Neutrophil (primary cell): Measurements from ENCODE around the gene MEGF6.

Source experiments
- H3K27ac ChIP-seq: fragments of 200-600 bp; sonication (generic); 2 replicates; pipeline ENCODE4 v1.5.1; 2016; ENCODE audit warnings: mild to moderate bottlenecking, moderate library complexity
- H3K27me3 ChIP-seq: fragments of 200-600 bp; sonication (generic); 2 replicates; pipeline ENCODE4 v1.6.0; 2016; ENCODE audit warnings: mild to moderate bottlenecking
- H3K36me3 ChIP-seq: fragments of 200-600 bp; sonication (generic); 2 replicates; pipeline ENCODE4 v1.5.1; 2017
- H3K4me1 ChIP-seq, 2 experiments: fragments of 200-600 bp in 1 of 2; sonication (generic) in 1 of 2; 1 replicate in 1 of 2; 2 replicates in 1 of 2; pipeline versions ENCODE4 v1.5.1 to v1.6.1; 2013 to 2016; ENCODE audit warnings: low read depth in 1 of 2, low read length in 1 of 2, mild to moderate bottlenecking in 1 of 2, moderate library complexity in 1 of 2; ENCODE audit not compliant: control insufficient read depth in 1 of 2, insufficient read depth in 1 of 2
- H3K4me3 ChIP-seq, 2 experiments: fragments of 200-600 bp in 1 of 2; sonication (generic) in 1 of 2; 1 replicate in 1 of 2; 2 replicates in 1 of 2; pipeline ENCODE4 v1.5.1; 2013 to 2016; ENCODE audit warnings: low read depth in 1 of 2, low read length in 1 of 2, mild to moderate bottlenecking in 1 of 2, moderate library complexity in 1 of 2
- H3K9me3 ChIP-seq: fragments of 200-600 bp; sonication (generic); 2 replicates; pipeline ENCODE4 v1.5.1; 2016
- CTCF ChIP-seq: fragments of 200-600 bp; sonication (generic); IDR thresholded peaks from 2 replicates; pipeline ENCODE4 v1.5.1; 2016; ENCODE audit warnings: antibody characterized with exemption

Gene MEGF6

GRCh38 chr1:3519301-3519885 is 91.9 kb downstream of the MEGF6 start:
- Histone ChIP-seq H3K9me3 (no peaks in the 10 kb centered on the region), H3K27ac (no peak overlapping the region), H3K36me3 (peaks cover 82% of the 10 kb centered on the region), H3K4me3 (no peak overlapping the region), H3K27me3 (no peaks in the 10 kb centered on the region), H3K4me1 (peaks cover 0 to 3% of the 10 kb centered on the region in 2 experiments)
- no peak for TF ChIP-seq CTCF

- no peak for TF ChIP-seq CTCF
- Histone ChIP-seq H3K27me3 (no peaks in the 10 kb centered on the region), H3K9me3 (no peaks in the 10 kb centered on the region), H3K4me1 (peaks cover 0 to 3% of the 10 kb centered on the region in 2 experiments), H3K4me3 (no peak overlapping the region), H3K36me3 (peaks cover 78% of the 10 kb centered on the region), H3K27ac (no peak overlapping the region)
Measured at GRCh38 chr1:3518756-3519155, 92.6 kb downstream of the MEGF6 start.

- TF ChIP-seq CTCF, result peak; percentile 87
- H3K27ac ChIP-seq, result no peak overlapping the region
- peaks cover 0 to 3% of the 10 kb centered on the region in 2 experiments for H3K4me1 ChIP-seq
- no peaks in the 10 kb centered on the region for H3K9me3 ChIP-seq
- peaks cover 74% of the 10 kb centered on the region for H3K36me3 ChIP-seq
- H3K4me3 ChIP-seq, result no peak overlapping the region
- no peaks in the 10 kb centered on the region for H3K27me3 ChIP-seq
Measured at GRCh38 chr1:3518256-3518655, 93.1 kb downstream of the MEGF6 start.

GRCh38 chr1:3516911-3517675 is 94.2 kb downstream of the MEGF6 start:
- TF ChIP-seq CTCF, result no peak
- Histone ChIP-seq H3K36me3 (peaks cover 74% of the 10 kb centered on the region), H3K27ac (no peak overlapping the region), H3K4me3 (no peak overlapping the region), H3K27me3 (no peaks in the 10 kb centered on the region), H3K9me3 (no peaks in the 10 kb centered on the region), H3K4me1 (peaks cover 0 to 3% of the 10 kb centered on the region in 2 experiments)

GRCh38 chr1:3516481-3516869 is 94.8 kb downstream of the MEGF6 start:
- Histone ChIP-seq H3K36me3 (peaks cover 74% of the 10 kb centered on the region), H3K9me3 (no peaks in the 10 kb centered on the region), H3K4me1 (peaks cover 0 to 3% of the 10 kb centered on the region in 2 experiments), H3K4me3 (no peak overlapping the region), H3K27me3 (no peaks in the 10 kb centered on the region), H3K27ac (no peak overlapping the region)
- TF ChIP-seq CTCF, result no peak
